Activated T-cell treated with anti-CD3 and anti-CD28 coated beads, Interleukin-2, amount 50 U/mL, for 4 hours (primary cell): Measurements from ENCODE around the gene UNC13A. TPM values are rescaled to one million over a fixed set of nuclear protein-coding genes. Genes with fewer than 3 reads are reported as not detected.

Experiments used
- ATAC-seq, 2 donors: fragments of 200-7000 bp; cut with Tn5 transposase; one replicate each; pipeline ENCODE4 v1.10.0; 2021
- DNase-seq: peaks from one replicate; pipeline ENCODE4 v3.0.0-alpha.2; 2020
- H3K27me3 Mint-ChIP-seq: one replicate; pipeline ENCODE4 v1.8.0; 2021; ENCODE audit warnings: low read depth, mixed read lengths
- H3K36me3 Mint-ChIP-seq: one replicate; pipeline ENCODE4 v1.8.0; 2022; ENCODE audit warnings: mixed read lengths; ENCODE audit not compliant: insufficient read depth
- H3K4me1 Mint-ChIP-seq: one replicate; pipeline ENCODE4 v1.8.0; 2021; ENCODE audit warnings: low read depth, mixed read lengths
- H3K4me3 Mint-ChIP-seq: one replicate; pipeline ENCODE4 v1.8.0; 2021; ENCODE audit warnings: mild to moderate bottlenecking, moderate library complexity, mixed read lengths
- H3K9me3 Mint-ChIP-seq: one replicate; pipeline ENCODE4 v1.8.0; 2021; ENCODE audit warnings: mixed read lengths
- total RNA-seq, 3 donors: library from RNA; stranded (reverse); gene quantifications; one replicate each; pipeline ENCODE4 v1.2.1, GENCODE V29; 2021

The UNC13A gene
- total RNA-seq, 3 donors from 2014 or later, result 0.08 to 0.15 TPM; not detected in 1

GRCh38 chr19:17720440-17720839 is 32.3 kb upstream of the UNC13A start:
- DNase-seq, result no peak
- no peaks in the 10 kb centered on the region for H3K27me3 Mint-ChIP-seq

DNA sequence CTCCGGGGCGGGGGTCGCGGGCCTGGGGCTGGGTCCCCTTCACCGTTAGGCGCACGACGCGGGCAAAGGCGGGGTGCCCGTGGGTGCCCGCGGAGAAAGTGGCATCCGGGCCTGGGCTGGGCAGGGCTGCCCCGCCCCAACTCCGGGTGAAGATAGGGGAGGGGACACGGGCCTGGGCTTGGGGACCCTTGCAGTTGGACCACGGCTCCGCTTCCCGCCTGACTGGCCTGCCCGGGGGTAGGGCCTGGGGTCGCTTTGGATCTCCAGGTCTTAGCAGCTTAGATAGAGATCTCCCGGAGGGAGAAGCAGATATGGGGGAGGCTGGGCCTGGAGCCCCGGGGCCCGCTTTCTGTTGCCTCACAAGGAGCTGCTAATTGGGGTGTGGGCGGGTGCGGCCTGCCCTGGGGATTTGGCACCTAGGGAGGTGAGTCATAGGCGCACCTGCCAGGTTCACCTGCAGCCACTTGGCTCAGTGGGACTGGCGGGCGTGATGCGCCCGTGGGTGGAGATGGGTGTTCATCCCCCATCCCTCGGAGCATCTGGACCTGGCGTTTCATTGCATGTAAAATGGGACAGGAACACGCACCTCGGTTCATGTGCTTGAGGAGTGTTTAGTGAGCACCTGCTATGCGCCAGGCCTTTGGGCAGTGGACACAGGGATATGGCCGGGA is 31.7 kb upstream of the UNC13A start:
- H3K9me3 Mint-ChIP-seq, result no peaks in the 10 kb centered on the region
- DNase-seq, result peak; percentile 60
- H3K4me1 Mint-ChIP-seq, result peaks cover 34% of the 10 kb centered on the region
- H3K27me3 Mint-ChIP-seq, result no peaks in the 10 kb centered on the region
- peak; percentile 62 for ATAC-seq
- H3K36me3 Mint-ChIP-seq, result peaks cover 14% of the 10 kb centered on the region
- peak overlapping the region; percentile 87 for H3K4me3 Mint-ChIP-seq

More at GRCh38 chr19:17720440-17720839, 32.3 kb upstream of the UNC13A start:
- Mint-ChIP-seq H3K4me1 (peaks cover 36% of the 10 kb centered on the region), H3K4me3 (peak overlapping the region; percentile 87), H3K9me3 (no peaks in the 10 kb centered on the region), H3K36me3 (peaks cover 17% of the 10 kb centered on the region)
- no peak for ATAC-seq

- Mint-ChIP-seq H3K27me3 (no peaks in the 10 kb centered on the region), H3K36me3 (peaks cover 9% of the 10 kb centered on the region), H3K4me1 (peaks cover 34% of the 10 kb centered on the region), H3K4me3 (peak within 1 kb of the TSS; percentile 87), H3K9me3 (no peaks in the 10 kb centered on the region)
- DNase-seq (peak; percentile 54), ATAC-seq (peak; percentile 91 to 94)
These were observed 31.0 kb upstream of the UNC13A start, which contains the start of gene MAP1S for GRCh38 chr19:17718947-17719711. TSS of gene MAP1S (plus strand) at chr19:17719480. CDS start at chr19:17719503, 23 bp downstream.

- Mint-ChIP-seq H3K36me3 (peaks cover 6% of the 10 kb centered on the region), H3K9me3 (no peaks in the 10 kb centered on the region), H3K4me1 (peaks cover 34% of the 10 kb centered on the region), H3K4me3 (peak overlapping the region; percentile 85), H3K27me3 (no peaks in the 10 kb centered on the region)
- no peak for ATAC-seq
- DNase-seq, result no peak
These were observed 30.4 kb upstream of the UNC13A start for GRCh38 chr19:17718550-17718946.

- Mint-ChIP-seq H3K27me3 (no peaks in the 10 kb centered on the region), H3K4me1 (peaks cover 24% of the 10 kb centered on the region), H3K4me3 (no peak overlapping the region), H3K9me3 (no peaks in the 10 kb centered on the region), H3K36me3 (peaks cover 3% of the 10 kb centered on the region)
- DNase-seq (no peak), ATAC-seq (no peak)
These were observed 28.3 kb upstream of the UNC13A start for GRCh38 chr19:17716309-17716929.

DNA sequence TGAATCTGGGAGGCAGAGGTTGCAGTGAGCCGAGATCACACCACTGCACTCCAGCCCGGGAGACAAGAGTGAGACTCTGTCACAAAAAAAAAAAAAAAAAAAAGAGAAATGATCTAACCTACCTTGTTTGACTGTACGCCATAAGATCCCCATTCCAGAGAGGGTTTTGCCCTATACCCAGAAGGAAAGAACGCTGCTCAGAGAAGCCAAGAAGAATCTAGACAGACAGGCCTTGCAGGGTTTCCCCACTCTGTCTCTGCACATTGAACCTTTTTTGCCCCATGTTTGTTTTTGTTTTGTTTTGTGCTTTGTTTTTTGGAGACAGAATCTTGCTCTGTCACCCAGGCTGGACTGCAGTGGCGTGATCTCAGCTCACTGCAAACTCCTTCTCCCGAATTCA is 23.7 kb upstream of the UNC13A start:
- Mint-ChIP-seq H3K27me3 (no peaks in the 10 kb centered on the region), H3K9me3 (no peaks in the 10 kb centered on the region), H3K4me1 (no peaks in the 10 kb centered on the region), H3K4me3 (no peak overlapping the region), H3K36me3 (no peaks in the 10 kb centered on the region)
- DNase-seq (no peak), ATAC-seq (no peak)

DNA sequence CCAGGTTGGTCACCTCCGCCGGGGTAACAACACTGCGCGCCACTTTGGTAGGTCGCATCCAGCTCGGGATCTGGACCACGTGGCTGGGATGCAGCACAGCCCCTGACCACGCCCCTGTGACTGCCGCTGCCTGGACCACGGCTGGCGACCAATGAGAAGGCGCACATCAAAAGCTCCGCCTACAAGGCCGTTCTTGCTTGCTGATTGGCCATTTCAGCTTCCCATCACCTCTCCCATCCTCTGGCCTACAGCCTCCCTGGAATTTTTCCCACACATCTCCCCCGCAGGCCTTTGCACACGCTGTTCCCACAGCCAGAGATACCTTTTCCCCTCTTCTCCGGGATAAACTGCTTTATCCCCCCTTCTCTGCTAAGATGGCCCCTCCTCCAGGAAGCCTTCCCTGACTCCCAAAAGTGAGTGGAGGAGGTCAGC is 18.6 kb upstream of the UNC13A start:
- H3K4me3 Mint-ChIP-seq, result no peak overlapping the region
- ATAC-seq (no peak), DNase-seq (no peak)
- no peaks in the 10 kb centered on the region for H3K4me1 Mint-ChIP-seq
- no peaks in the 10 kb centered on the region for H3K27me3 Mint-ChIP-seq
- no peaks in the 10 kb centered on the region for H3K36me3 Mint-ChIP-seq
- no peaks in the 10 kb centered on the region for H3K9me3 Mint-ChIP-seq

- no peaks in the 10 kb centered on the region for H3K36me3 Mint-ChIP-seq
These were observed 15.8 kb upstream of the UNC13A start for GRCh38 chr19:17703824-17704463.

GRCh38 chr19:17695198-17695597 is 7.0 kb upstream of the UNC13A start:
- H3K4me1 Mint-ChIP-seq, result no peaks in the 10 kb centered on the region
- no peak overlapping the region for H3K4me3 Mint-ChIP-seq
- H3K9me3 Mint-ChIP-seq, result no peaks in the 10 kb centered on the region
- H3K27me3 Mint-ChIP-seq, result peaks cover 43% of the 10 kb centered on the region
- no peak for DNase-seq
- H3K36me3 Mint-ChIP-seq, result no peaks in the 10 kb centered on the region
- ATAC-seq, result no peak

More at GRCh38 chr19:17703824-17704463, 15.8 kb upstream of the UNC13A start:
- DNase-seq, result peak; percentile 72
- peak; percentile 94 to 99 for ATAC-seq
- H3K27me3 Mint-ChIP-seq, result peaks cover 7% of the 10 kb centered on the region
- H3K9me3 Mint-ChIP-seq, result no peaks in the 10 kb centered on the region
- no peak overlapping the region for H3K4me3 Mint-ChIP-seq
- no peaks in the 10 kb centered on the region for H3K4me1 Mint-ChIP-seq

DNA sequence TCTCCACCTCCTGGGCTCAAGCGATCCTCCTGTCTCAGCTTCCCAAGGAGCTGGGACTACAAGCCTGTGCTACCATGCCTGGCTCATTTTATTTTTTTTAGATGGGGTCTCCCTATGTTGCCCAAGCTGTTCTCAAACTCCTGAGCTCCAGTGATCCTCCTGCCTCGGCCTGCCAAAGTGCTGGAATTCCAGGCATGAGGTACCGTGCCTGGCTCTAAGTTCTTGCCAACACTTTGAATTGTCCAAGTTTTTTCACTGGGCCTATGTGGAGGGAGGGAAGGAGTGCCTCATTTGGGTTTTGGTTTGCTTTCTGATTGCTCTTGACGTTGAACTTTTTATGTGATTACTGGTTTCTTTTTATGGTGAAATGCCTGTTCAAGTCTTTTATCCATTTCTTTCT is 4.4 kb upstream of the UNC13A start:
- peaks cover 6% of the 10 kb centered on the region for H3K4me1 Mint-ChIP-seq
- peaks cover 47% of the 10 kb centered on the region for H3K27me3 Mint-ChIP-seq
- DNase-seq, result no peak
- H3K4me3 Mint-ChIP-seq, result no peak overlapping the region
- peaks cover 3% of the 10 kb centered on the region for H3K9me3 Mint-ChIP-seq
- H3K36me3 Mint-ChIP-seq, result no peaks in the 10 kb centered on the region
- ATAC-seq, result no peak

DNA sequence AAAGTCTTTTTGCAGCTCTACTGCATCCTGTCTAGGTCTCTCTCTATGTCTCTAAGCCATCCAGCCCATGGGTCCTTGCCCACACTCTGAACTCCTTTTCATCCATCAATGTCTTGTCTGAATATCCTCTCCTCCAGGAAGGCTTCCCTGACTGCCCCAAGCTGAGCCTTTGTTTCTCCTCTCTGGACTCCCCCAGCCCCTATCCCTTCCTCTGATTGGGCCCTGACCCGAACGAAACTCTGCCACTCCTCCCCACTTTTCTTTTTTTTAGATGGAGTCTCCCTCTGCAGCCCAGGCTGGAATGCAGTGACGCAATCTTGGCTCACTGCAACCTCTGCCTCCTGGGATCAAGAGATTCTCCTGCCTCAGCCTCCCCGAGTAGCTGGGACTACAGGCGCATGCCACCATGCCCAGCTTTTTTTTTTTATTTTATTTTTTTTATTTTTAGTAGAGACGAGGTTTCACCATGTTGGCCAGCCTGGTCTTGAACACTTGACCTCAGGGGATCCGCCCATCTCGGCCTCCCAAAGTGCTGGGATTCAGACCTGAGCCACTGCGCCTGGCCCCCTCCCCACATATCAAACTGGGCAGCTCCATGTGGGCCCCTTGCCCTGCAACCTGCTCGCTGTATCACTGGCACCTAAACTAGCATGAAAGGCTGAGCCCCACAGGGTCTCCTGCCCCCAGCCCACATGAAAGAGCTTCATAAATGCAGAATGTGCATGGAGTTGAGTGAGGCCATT is 870 bp upstream of the UNC13A start:
- Mint-ChIP-seq H3K4me3 (no peak overlapping the region), H3K36me3 (no peaks in the 10 kb centered on the region), H3K27me3 (peaks cover 69% of the 10 kb centered on the region)

GRCh38 chr19:17687141-17687856 is 855 bp downstream of the UNC13A start:
- Mint-ChIP-seq H3K4me3 (no peak overlapping the region), H3K9me3 (peaks cover 3% of the 10 kb centered on the region), H3K27me3 (peaks cover 79% of the 10 kb centered on the region), H3K4me1 (peaks cover 13% of the 10 kb centered on the region), H3K36me3 (no peaks in the 10 kb centered on the region)
- DNase-seq (no peak), ATAC-seq (no peak)

More for the DNA sequence above, 870 bp upstream of the UNC13A start:
- DNase-seq, result no peak
- ATAC-seq, result no peak
- Mint-ChIP-seq H3K9me3 (peaks cover 3% of the 10 kb centered on the region), H3K4me1 (peaks cover 13% of the 10 kb centered on the region)

DNA sequence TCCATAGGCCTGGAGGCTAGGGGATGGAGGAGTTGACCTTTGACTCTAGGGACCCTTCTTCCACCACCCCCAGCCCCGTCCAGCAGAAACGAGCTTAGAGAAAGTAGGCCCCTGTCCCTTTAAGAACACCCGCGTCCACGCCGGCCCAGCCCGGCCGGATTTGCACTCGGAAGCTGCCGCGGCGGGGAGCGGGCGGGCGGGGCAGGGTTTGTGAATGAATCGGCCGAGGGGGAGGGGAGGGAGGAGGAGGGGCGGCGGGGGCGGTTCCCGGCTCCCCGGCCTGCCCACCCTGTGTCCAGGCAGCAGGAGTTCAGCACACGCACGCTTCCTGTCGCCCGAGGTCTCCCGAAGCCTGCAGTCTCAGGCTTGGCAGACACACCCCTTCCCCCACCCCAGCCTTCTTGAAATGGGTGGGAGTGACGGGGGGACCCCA is 1.5 kb downstream of the UNC13A start:
- no peak for DNase-seq
- ATAC-seq, result no peak
- Mint-ChIP-seq H3K9me3 (peaks cover 3% of the 10 kb centered on the region), H3K27me3 (peaks cover 76% of the 10 kb centered on the region), H3K4me1 (peaks cover 13% of the 10 kb centered on the region), H3K4me3 (no peak overlapping the region), H3K36me3 (no peaks in the 10 kb centered on the region)
